Stimulated activated effector memory CD8-positive, alpha-beta T cell treated with anti-CD3 and anti-CD28 coated beads, Interleukin-12 subunit alpha, Interleukin-12 subunit beta, amount 100 ng/mL, for 72 hours (primary cell): Measurements from ENCODE around the gene ATP8B4.

ENCODE experiments used
- ATAC-seq: fragments of 150-1000 bp; cut with Tn5 transposase; 2 replicates; pipeline ENCODE4 v1.10.0; 2021
- DNase-seq, 2 donors: peaks; one replicate each; pipeline ENCODE4 v3.0.0; 2021 to 2022; ENCODE audit warnings: low spot score in 2 of 2
- H3K27ac Mint-ChIP-seq: one replicate; pipeline ENCODE4 v1.8.0; 2022; ENCODE audit warnings: mild to moderate bottlenecking, mixed read lengths
- H3K36me3 Mint-ChIP-seq: one replicate; pipeline ENCODE4 v1.8.0; 2022; ENCODE audit warnings: mild to moderate bottlenecking, mixed read lengths
- H3K4me1 Mint-ChIP-seq: one replicate; pipeline ENCODE4 v1.8.0; 2022; ENCODE audit warnings: mixed read lengths
- H3K4me3 Mint-ChIP-seq: one replicate; pipeline ENCODE4 v1.8.0; 2022; ENCODE audit warnings: mild to moderate bottlenecking, mixed read lengths
- H3K9me3 Mint-ChIP-seq: one replicate; pipeline ENCODE4 v1.8.0; 2022; ENCODE audit warnings: mixed read lengths

Gene ATP8B4

GRCh38 chr15:49857496-49858475, 261.2 kb downstream of the ATP8B4 start:
- H3K9me3 Mint-ChIP-seq = no peaks in the 10 kb centered on the region
- DNase-seq (no peak), ATAC-seq (no peak)
- peaks cover 9% of the 10 kb centered on the region for H3K36me3 Mint-ChIP-seq
- no peak overlapping the region for H3K27ac Mint-ChIP-seq
- no peaks in the 10 kb centered on the region for H3K4me1 Mint-ChIP-seq
- H3K4me3 Mint-ChIP-seq = no peak overlapping the region

GRCh38 chr15:49855917-49856637, 263.0 kb downstream of the ATP8B4 start:
- no peak overlapping the region for H3K4me3 Mint-ChIP-seq
- H3K4me1 Mint-ChIP-seq = no peaks in the 10 kb centered on the region
- no peaks in the 10 kb centered on the region for H3K9me3 Mint-ChIP-seq
- DNase-seq (no peak), ATAC-seq (no peak)
- H3K36me3 Mint-ChIP-seq = peaks cover 9% of the 10 kb centered on the region
- H3K27ac Mint-ChIP-seq = no peak overlapping the region

GRCh38 chr15:49852756-49853155, 266.3 kb downstream of the ATP8B4 start:
- no peak for DNase-seq
- Mint-ChIP-seq H3K36me3 (no peaks in the 10 kb centered on the region), H3K27ac (no peak overlapping the region), H3K4me3 (no peak overlapping the region), H3K4me1 (no peaks in the 10 kb centered on the region), H3K9me3 (no peaks in the 10 kb centered on the region)
- no peak for ATAC-seq

GRCh38 chr15:49848807-49849206, 270.2 kb downstream of the ATP8B4 start:
- ATAC-seq (no peak), DNase-seq (no peak)
- Mint-ChIP-seq H3K4me1 (no peaks in the 10 kb centered on the region), H3K27ac (no peak overlapping the region), H3K36me3 (no peaks in the 10 kb centered on the region), H3K4me3 (no peak overlapping the region), H3K9me3 (no peaks in the 10 kb centered on the region)

GRCh38 chr15:49848282-49848724, 270.7 kb downstream of the ATP8B4 start:
- ATAC-seq = no peak
- Mint-ChIP-seq H3K9me3 (no peaks in the 10 kb centered on the region), H3K4me3 (no peak overlapping the region), H3K36me3 (peaks cover 3% of the 10 kb centered on the region), H3K4me1 (no peaks in the 10 kb centered on the region), H3K27ac (no peak overlapping the region)
- DNase-seq = no peak

GRCh38 chr15:49847423-49848281, 271.4 kb downstream of the ATP8B4 start:
- Mint-ChIP-seq H3K4me3 (no peak overlapping the region), H3K4me1 (no peaks in the 10 kb centered on the region), H3K9me3 (no peaks in the 10 kb centered on the region), H3K27ac (no peak overlapping the region), H3K36me3 (peaks cover 6% of the 10 kb centered on the region)
- DNase-seq (no peak), ATAC-seq (no peak)

- H3K4me1 Mint-ChIP-seq = no peaks in the 10 kb centered on the region
- H3K36me3 Mint-ChIP-seq = peaks cover 7% of the 10 kb centered on the region
- no peak overlapping the region for H3K4me3 Mint-ChIP-seq
- no peaks in the 10 kb centered on the region for H3K9me3 Mint-ChIP-seq
- no peak overlapping the region for H3K27ac Mint-ChIP-seq
- ATAC-seq (no peak), DNase-seq (no peak)
These were observed 274.6 kb downstream of the ATP8B4 start for GRCh38 chr15:49844390-49844789.

- Mint-ChIP-seq H3K9me3 (no peaks in the 10 kb centered on the region), H3K4me3 (no peak overlapping the region), H3K36me3 (peaks cover 11% of the 10 kb centered on the region), H3K4me1 (no peaks in the 10 kb centered on the region), H3K27ac (no peak overlapping the region)
- DNase-seq (no peak), ATAC-seq (no peak)
These were observed 275.3 kb downstream of the ATP8B4 start for GRCh38 chr15:49843725-49844124.

- no peaks in the 10 kb centered on the region for H3K4me1 Mint-ChIP-seq
- H3K9me3 Mint-ChIP-seq = peaks cover 5% of the 10 kb centered on the region
- H3K36me3 Mint-ChIP-seq = peaks cover 11% of the 10 kb centered on the region
- DNase-seq = no peak
- ATAC-seq = no peak
- no peak overlapping the region for H3K4me3 Mint-ChIP-seq
- H3K27ac Mint-ChIP-seq = no peak overlapping the region
These were observed 276.9 kb downstream of the ATP8B4 start for GRCh38 chr15:49842031-49842730.

- peaks cover 3% of the 10 kb centered on the region for H3K9me3 Mint-ChIP-seq
- H3K4me1 Mint-ChIP-seq = no peaks in the 10 kb centered on the region
- H3K27ac Mint-ChIP-seq = no peak overlapping the region
- DNase-seq (no peak), ATAC-seq (peak; percentile 47)
- H3K36me3 Mint-ChIP-seq = no peaks in the 10 kb centered on the region
- no peak overlapping the region for H3K4me3 Mint-ChIP-seq
These were observed 286.5 kb downstream of the ATP8B4 start for GRCh38 chr15:49832511-49832910.

- Mint-ChIP-seq H3K27ac (no peak overlapping the region), H3K9me3 (peaks cover 3% of the 10 kb centered on the region), H3K36me3 (no peaks in the 10 kb centered on the region), H3K4me3 (no peak overlapping the region), H3K4me1 (no peaks in the 10 kb centered on the region)
- DNase-seq (no peak), ATAC-seq (peak; percentile 11)
These were observed 287.6 kb downstream of the ATP8B4 start for GRCh38 chr15:49831206-49831965.

GRCh38 chr15:49830391-49830790, 288.6 kb downstream of the ATP8B4 start:
- H3K27ac Mint-ChIP-seq = no peak overlapping the region

GRCh38 chr15:49827311-49827710, 291.7 kb downstream of the ATP8B4 start:
- no peak for DNase-seq
- ATAC-seq = no peak
- no peak overlapping the region for H3K27ac Mint-ChIP-seq
- peaks cover under 1% of the 10 kb centered on the region for H3K9me3 Mint-ChIP-seq
- H3K4me1 Mint-ChIP-seq = no peaks in the 10 kb centered on the region
- no peak overlapping the region for H3K4me3 Mint-ChIP-seq
- H3K36me3 Mint-ChIP-seq = no peaks in the 10 kb centered on the region

More at GRCh38 chr15:49830391-49830790, 288.6 kb downstream of the ATP8B4 start:
- no peak for ATAC-seq
- no peaks in the 10 kb centered on the region for H3K4me1 Mint-ChIP-seq
- H3K9me3 Mint-ChIP-seq = no peaks in the 10 kb centered on the region
- no peak for DNase-seq
- H3K36me3 Mint-ChIP-seq = no peaks in the 10 kb centered on the region
- no peak overlapping the region for H3K4me3 Mint-ChIP-seq

- ATAC-seq (no peak), DNase-seq (no peak)
- Mint-ChIP-seq H3K36me3 (no peaks in the 10 kb centered on the region), H3K4me1 (no peaks in the 10 kb centered on the region), H3K4me3 (no peak overlapping the region), H3K27ac (no peak overlapping the region), H3K9me3 (peaks cover 3% of the 10 kb centered on the region)
These were observed 292.3 kb downstream of the ATP8B4 start for GRCh38 chr15:49826640-49827234.
